A673 (cell line): Measurements from ENCODE around the gene GLI3.

Source experiments
- CTCF ChIP-seq: fragments of 300-800, 200-600 bp; sonication (generic); conservative IDR thresholded peaks from 2 replicates; pipeline ENCODE4 v1.5.1; 2017; ENCODE audit warnings: low read depth, mild to moderate bottlenecking, antibody characterized with exemption, low read length, moderate library complexity, mixed read lengths
- EZH2 ChIP-seq: fragments of 200-600 bp; sonication (generic); IDR thresholded peaks from 2 replicates; pipeline ENCODE4 v1.6.1; 2017; ENCODE audit warnings: borderline replicate concordance, low read depth, mild to moderate bottlenecking, mixed read lengths, antibody characterized with exemption, low read length; ENCODE audit not compliant: poor library complexity, severe bottlenecking

DNA sequence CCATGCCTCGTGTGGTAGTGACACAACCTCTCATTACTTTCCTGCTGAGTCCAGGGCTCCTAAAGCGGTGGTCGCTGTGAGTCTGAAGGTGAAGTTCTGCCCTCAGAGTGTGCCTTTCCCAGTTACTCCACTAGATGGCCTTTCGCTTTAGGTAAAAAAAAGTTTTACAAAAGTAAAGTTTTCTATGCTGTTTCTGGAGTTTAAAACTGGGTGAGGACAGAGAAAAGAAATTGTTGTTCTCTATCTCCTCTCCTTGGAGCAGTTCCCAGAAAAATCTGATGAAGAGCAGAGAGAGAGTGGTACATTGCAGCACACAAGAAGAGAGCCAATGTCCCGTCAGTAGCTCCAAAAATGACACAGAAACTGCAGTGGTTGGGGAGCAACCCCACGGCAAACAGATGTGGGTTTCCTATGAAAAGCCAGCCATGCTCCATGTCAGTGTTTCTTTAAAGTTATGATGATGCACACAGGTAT lies 257.1 kb downstream of the GLI3 start:
- TF ChIP-seq CTCF (peak; percentile 88), EZH2 (no peak)
